ENCODE measurements around the gene CIAO2A. TPM values are rescaled to one million over a fixed set of nuclear protein-coding genes. Genes with fewer than 3 reads are reported as not detected.

Gene CIAO2A
- total RNA-seq, 6 experiments from 2014 or later: 84.2 to 186 (median 126) TPM

GRCh38 chr15:64133623-64134344 is 40.1 kb upstream of the CIAO2A start:
- Histone ChIP-seq H3K27me3 (no peaks in the 10 kb centered on the region), H3K36me3 (peaks cover 19 to 100% (median 63%) of the 10 kb centered on the region in 4 donors), H3K4me3 (no peak overlapping the region), H3K27ac (no peak overlapping the region), H3K4me1 (no peaks in the 10 kb centered on the region), H3K9me3 (no peaks in the 10 kb centered on the region)
- 82% methylated on average over 2 of the region's 10 CpGs for WGBS (ENCODE audit: insufficient coverage, low coverage, low lambda C conversion rate, missing lambda C conversion rate)
- DNase-seq: no peak
- intact Hi-C loops (cut with DNase I): no loop called here
- no peak for TF ChIP-seq POLR2A (IDR thresholded peaks at IDR 0.05)
- TF ChIP-seq, protein P1, sequence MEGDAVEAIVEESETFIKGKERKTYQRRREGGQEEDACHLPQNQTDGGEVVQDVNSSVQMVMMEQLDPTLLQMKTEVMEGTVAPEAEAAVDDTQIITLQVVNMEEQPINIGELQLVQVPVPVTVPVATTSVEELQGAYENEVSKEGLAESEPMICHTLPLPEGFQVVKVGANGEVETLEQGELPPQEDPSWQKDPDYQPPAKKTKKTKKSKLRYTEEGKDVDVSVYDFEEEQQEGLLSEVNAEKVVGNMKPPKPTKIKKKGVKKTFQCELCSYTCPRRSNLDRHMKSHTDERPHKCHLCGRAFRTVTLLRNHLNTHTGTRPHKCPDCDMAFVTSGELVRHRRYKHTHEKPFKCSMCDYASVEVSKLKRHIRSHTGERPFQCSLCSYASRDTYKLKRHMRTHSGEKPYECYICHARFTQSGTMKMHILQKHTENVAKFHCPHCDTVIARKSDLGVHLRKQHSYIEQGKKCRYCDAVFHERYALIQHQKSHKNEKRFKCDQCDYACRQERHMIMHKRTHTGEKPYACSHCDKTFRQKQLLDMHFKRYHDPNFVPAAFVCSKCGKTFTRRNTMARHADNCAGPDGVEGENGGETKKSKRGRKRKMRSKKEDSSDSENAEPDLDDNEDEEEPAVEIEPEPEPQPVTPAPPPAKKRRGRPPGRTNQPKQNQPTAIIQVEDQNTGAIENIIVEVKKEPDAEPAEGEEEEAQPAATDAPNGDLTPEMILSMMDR (IDR thresholded peaks at IDR 0.05): no peak
- ATAC-seq: peak in 1 of 4 donors; percentile 22

DNA sequence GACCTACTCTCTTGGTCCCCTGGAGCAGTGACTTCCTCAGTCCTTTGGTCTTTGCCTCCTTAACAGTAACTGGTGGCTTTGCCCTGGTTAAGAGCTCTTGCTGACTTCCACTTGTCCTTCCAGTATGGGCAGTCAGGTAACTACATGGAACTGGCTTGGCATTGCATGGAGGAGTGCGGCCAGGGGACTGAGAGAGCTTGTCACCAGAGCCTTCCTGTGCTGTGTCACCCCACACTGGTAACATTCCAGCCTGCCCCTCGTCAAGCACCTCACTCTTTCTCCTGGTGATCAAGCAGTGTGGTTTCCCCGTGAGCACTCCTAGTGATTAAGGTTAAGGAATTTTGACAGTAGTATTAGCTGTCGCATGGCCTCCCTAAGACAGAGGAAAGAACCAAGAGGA is 38.6 kb upstream of the CIAO2A start:
- H3K9me3 ChIP-seq: no peaks in the 10 kb centered on the region
- intact Hi-C loops (cut with DNase I): no loop called here
- no peak overlapping the region for H3K4me3 ChIP-seq
- whole genome bisulfite sequencing (ENCODE audit: insufficient coverage, low coverage, low lambda C conversion rate, missing lambda C conversion rate): 80% methylated on average over 1 of the region's 4 CpGs
- H3K27me3 ChIP-seq: no peaks in the 10 kb centered on the region
- DNase-seq: no peak
- H3K27ac ChIP-seq: no peak overlapping the region
- H3K4me1 ChIP-seq: no peaks in the 10 kb centered on the region
- TF ChIP-seq, protein P1 (IDR thresholded peaks at IDR 0.05): no peak
- TF ChIP-seq POLR2A (IDR thresholded peaks at IDR 0.05): no peak
- ATAC-seq: no peak
- peaks cover 19 to 100% (median 71%) of the 10 kb centered on the region in 4 donors for H3K36me3 ChIP-seq

DNA sequence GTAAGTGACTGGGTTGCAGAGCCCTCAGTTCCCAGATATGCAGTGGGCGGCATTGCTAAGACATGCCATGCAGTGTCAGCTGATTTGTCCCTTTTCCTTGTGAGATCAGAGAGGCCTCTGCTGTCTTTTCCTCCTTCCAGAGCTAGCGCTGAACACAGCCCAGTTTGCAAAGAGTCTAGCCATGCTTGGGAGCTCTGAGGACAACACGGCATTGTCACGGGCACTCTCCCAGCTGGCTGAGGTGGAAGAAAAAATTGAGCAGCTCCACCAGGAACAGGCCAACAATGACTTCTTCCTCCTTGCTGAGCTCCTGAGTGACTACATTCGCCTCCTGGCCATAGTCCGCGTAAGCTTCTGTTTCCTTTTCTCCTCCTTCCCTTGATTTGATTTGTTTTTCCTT is 37.9 kb upstream of the CIAO2A start:
- Histone ChIP-seq H3K27ac (no peak overlapping the region), H3K36me3 (peaks cover 19 to 100% (median 69%) of the 10 kb centered on the region in 4 donors), H3K27me3 (no peaks in the 10 kb centered on the region), H3K4me1 (no peaks in the 10 kb centered on the region), H3K4me3 (no peak overlapping the region), H3K9me3 (no peaks in the 10 kb centered on the region)
- DNase-seq: no peak
- intact Hi-C loops (cut with DNase I): no loop called here
- 90% methylated on average over 6 of the region's 7 CpGs for WGBS (ENCODE audit: insufficient coverage, low coverage, low lambda C conversion rate, missing lambda C conversion rate)
- no peak for ATAC-seq
- TF ChIP-seq, protein P1 (IDR thresholded peaks at IDR 0.05): no peak
- no peak for TF ChIP-seq POLR2A (IDR thresholded peaks at IDR 0.05)

DNA sequence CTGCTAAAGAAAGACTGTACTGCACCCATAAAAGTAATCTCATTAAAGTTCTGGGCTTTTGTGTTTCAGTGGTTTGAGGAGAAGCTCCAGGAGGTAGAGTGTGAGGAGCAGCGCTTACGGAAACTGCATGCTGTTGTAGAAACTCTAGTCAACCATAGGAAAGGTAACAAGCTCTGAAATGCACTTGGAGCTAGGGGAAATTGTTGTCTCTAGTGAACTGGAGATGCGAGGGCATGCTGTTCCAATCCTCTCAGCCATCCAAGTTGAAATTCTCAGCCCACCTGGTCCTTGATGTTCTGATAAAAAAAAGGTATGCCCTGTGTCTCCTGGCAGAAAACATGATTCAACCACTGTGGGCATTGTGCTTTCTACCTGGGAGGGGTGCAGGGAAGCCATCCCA is 36.5 kb upstream of the CIAO2A start:
- Histone ChIP-seq H3K4me1 (no peaks in the 10 kb centered on the region), H3K9me3 (no peaks in the 10 kb centered on the region), H3K27ac (no peak overlapping the region), H3K4me3 (no peak overlapping the region), H3K27me3 (no peaks in the 10 kb centered on the region), H3K36me3 (peaks cover 19 to 97% (median 66%) of the 10 kb centered on the region in 4 donors)
- intact Hi-C loops (cut with DNase I): no loop called here
- TF ChIP-seq POLR2A (IDR thresholded peaks at IDR 0.05): no peak
- TF ChIP-seq, protein P1 (IDR thresholded peaks at IDR 0.05): no peak
- no peak for ATAC-seq
- DNase-seq: no peak
- WGBS (ENCODE audit: insufficient coverage, low coverage, low lambda C conversion rate, missing lambda C conversion rate): 97% methylated on average over 3 of the region's 3 CpGs
